Measurements from ENCODE around the gene COX8C. TPM values are rescaled to one million over a fixed set of nuclear protein-coding genes. Genes with fewer than 3 reads are reported as not detected.
A peak's percentile ranks its signal among the peaks of the same experiment; 100 is the strongest.

Gene COX8C
- total RNA-seq, 1 donor from 2014 or later: not detected

DNA sequence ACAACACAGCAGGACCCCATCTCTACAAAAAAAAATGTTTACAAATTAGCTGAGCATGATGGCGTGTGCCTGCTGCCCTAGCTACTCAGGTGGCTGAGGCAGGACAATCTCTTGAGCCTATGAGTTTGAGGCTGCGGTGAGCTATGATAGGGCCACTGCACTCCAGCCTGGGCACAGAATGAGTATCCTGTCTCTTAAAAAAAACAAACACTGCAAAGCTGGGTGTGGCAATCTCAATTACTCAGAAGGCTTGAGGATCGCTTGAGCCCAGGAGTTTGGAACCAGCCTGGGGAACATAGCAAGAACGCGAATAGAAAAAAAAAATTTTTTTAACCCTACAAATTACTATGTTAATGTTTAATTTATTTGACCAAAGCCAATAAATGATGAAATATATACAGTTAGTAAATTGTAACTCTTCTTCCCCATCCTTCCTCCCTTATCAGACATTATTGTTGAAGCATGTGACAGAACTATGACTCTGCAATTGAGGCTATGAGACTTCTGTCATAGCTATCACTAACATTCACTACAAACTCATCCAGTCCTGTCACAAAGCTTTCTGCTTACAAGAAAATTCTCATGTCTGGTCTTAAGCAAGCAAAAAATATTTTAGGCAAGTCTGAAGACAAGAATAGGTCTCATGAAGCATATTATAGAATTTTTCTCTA, 23.9 kb upstream of the COX8C start:
- TF ChIP-seq, protein P1, sequence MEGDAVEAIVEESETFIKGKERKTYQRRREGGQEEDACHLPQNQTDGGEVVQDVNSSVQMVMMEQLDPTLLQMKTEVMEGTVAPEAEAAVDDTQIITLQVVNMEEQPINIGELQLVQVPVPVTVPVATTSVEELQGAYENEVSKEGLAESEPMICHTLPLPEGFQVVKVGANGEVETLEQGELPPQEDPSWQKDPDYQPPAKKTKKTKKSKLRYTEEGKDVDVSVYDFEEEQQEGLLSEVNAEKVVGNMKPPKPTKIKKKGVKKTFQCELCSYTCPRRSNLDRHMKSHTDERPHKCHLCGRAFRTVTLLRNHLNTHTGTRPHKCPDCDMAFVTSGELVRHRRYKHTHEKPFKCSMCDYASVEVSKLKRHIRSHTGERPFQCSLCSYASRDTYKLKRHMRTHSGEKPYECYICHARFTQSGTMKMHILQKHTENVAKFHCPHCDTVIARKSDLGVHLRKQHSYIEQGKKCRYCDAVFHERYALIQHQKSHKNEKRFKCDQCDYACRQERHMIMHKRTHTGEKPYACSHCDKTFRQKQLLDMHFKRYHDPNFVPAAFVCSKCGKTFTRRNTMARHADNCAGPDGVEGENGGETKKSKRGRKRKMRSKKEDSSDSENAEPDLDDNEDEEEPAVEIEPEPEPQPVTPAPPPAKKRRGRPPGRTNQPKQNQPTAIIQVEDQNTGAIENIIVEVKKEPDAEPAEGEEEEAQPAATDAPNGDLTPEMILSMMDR (IDR thresholded peaks at IDR 0.05; ENCODE audit: unreplicated experiment): no peak
- peaks cover 7% of the 10 kb centered on the region for H3K36me3 Mint-ChIP-seq (ENCODE audit: insufficient read depth)

DNA sequence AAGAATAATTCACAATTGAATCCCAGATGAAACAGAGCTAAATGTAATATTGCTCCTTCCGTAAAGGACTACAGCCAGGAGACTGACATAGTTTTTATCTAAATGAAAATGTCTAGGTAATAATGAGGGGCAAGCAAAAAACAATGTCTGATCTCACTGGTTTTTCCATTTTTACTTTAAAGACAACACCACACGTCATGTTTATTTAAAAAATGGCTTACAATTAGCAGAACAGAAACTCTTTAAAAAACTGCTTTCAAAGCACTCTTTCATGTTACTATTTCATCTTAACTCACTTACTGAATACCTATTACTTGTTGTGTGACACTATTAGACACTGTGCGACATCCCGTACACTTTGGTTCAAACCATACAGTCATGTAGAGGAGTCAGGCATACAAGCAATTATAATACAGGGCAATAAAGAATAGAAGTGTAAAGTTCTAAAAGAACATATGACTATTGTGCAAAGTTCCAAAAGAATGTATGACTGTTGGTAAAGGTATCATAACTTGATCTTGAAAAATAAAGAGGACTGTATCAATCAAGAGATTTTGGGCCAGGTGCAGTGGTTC, 23.3 kb upstream of the COX8C start:
- Mint-ChIP-seq H3K36me3 (ENCODE audit: insufficient read depth) (peaks cover 7% of the 10 kb centered on the region), H3K4me1 (ENCODE audit: low read depth) (peaks cover 9% of the 10 kb centered on the region), H3K27me3 (no peaks in the 10 kb centered on the region), H3K4me3 (ENCODE audit: low read depth) (no peak overlapping the region), H3K9me3 (ENCODE audit: low read depth) (no peaks in the 10 kb centered on the region), H3K27ac (no peak overlapping the region)
- DNase-seq (ENCODE audit: low spot score, unreplicated experiment): no peak
- TF ChIP-seq, protein P1 (IDR thresholded peaks at IDR 0.05; ENCODE audit: unreplicated experiment): no peak

More for the DNA sequence above, 23.9 kb upstream of the COX8C start:
- H3K4me3 Mint-ChIP-seq (ENCODE audit: low read depth): no peak overlapping the region
- H3K4me1 Mint-ChIP-seq (ENCODE audit: low read depth): peaks cover 9% of the 10 kb centered on the region
- H3K9me3 Mint-ChIP-seq (ENCODE audit: low read depth): no peaks in the 10 kb centered on the region
- H3K27ac Mint-ChIP-seq: no peak overlapping the region
- H3K27me3 Mint-ChIP-seq: no peaks in the 10 kb centered on the region
- DNase-seq (ENCODE audit: low spot score, unreplicated experiment): no peak

DNA sequence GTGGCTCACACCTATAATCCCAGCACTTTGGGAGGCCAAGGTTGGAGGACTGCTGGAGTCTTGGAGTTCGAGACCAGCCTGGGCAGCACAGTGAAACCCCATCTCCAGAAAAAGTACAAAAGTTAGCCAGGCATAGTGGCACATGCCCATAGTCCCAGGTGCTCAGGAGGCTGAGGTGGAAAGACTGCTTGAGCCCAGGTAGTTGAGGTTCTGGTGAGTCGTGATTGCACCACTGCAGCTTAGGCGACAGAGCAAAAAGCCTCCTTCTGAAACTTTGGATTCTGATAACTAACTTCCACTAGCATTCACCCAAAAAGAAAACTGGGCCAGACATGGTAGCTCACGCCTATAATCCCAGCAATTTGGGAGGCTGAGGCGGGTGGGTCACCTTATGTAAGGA, 20.8 kb upstream of the COX8C start:
- DNase-seq (ENCODE audit: low spot score, unreplicated experiment): no peak
- TF ChIP-seq, protein P1 (IDR thresholded peaks at IDR 0.05; ENCODE audit: unreplicated experiment): no peak
- H3K4me1 Mint-ChIP-seq (ENCODE audit: low read depth): peaks cover 18% of the 10 kb centered on the region

DNA sequence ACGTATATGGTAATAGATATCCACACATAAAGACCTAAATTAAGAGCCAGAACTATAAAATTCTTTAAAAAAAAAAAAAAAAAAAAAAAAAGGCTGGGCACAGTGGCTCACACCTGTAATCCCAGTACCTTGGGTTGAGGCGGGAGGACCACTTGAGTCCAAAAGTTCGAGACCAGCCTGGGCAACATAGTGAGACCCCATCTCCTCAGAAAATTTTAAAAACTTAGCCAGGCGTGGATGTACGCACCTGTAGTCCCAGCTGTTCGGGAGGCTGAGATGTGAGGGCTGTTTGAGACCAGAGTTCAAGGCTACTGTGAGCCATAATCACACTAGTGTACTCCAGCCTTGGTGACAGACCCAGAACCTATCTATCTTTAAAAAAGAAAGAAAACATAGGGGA, 18.4 kb upstream of the COX8C start:
- H3K9me3 Mint-ChIP-seq (ENCODE audit: low read depth): no peaks in the 10 kb centered on the region
- H3K36me3 Mint-ChIP-seq (ENCODE audit: insufficient read depth): peaks cover 4% of the 10 kb centered on the region
- no peaks in the 10 kb centered on the region for H3K27me3 Mint-ChIP-seq
- TF ChIP-seq, protein P1 (IDR thresholded peaks at IDR 0.05; ENCODE audit: unreplicated experiment): no peak
- DNase-seq (ENCODE audit: low spot score, unreplicated experiment): no peak
- H3K4me3 Mint-ChIP-seq (ENCODE audit: low read depth): no peak overlapping the region
- no peak overlapping the region for H3K27ac Mint-ChIP-seq
- peaks cover 27% of the 10 kb centered on the region for H3K4me1 Mint-ChIP-seq (ENCODE audit: low read depth)

More for the DNA sequence above, 20.8 kb upstream of the COX8C start:
- Mint-ChIP-seq H3K27me3 (no peaks in the 10 kb centered on the region), H3K27ac (no peak overlapping the region), H3K9me3 (ENCODE audit: low read depth) (no peaks in the 10 kb centered on the region), H3K36me3 (ENCODE audit: insufficient read depth) (peaks cover 7% of the 10 kb centered on the region), H3K4me3 (ENCODE audit: low read depth) (no peak overlapping the region)

DNA sequence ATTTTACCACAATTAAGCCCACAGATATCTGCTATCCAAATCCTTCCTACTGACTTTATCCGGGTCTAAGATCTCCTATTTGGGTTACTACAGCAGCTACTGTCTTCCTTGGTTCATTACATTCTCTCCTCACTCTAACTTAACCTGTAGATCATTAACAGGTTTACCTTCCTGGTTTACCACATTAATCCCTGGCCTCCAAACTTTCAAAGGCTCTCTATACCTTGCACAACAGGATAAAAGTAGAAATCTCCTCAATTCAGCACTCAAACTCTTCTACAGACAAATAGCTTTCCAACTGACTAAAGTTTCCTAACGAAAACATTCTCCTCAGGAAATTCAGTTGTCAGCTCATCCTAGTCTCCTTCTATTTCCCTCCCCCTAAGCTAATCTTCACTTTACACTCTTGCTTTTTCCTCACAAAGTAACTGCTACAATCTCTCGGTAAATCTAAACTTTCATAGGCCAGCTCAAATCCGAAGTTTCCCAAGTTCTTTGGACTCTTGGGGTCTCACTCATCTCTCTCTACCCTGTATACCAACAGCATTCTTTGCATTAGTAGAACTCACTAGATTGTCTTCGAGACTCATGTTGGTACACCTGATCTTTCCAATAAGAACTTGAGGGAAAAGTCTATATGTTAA, 16.9 kb upstream of the COX8C start:
- H3K27me3 Mint-ChIP-seq: no peaks in the 10 kb centered on the region
- peak overlapping the region; percentile 19 for H3K4me3 Mint-ChIP-seq (ENCODE audit: low read depth)
- peak overlapping the region; percentile 15 for H3K27ac Mint-ChIP-seq
- H3K4me1 Mint-ChIP-seq (ENCODE audit: low read depth): peaks cover 35% of the 10 kb centered on the region
- no peak for DNase-seq (ENCODE audit: low spot score, unreplicated experiment)
- no peaks in the 10 kb centered on the region for H3K9me3 Mint-ChIP-seq (ENCODE audit: low read depth)
- TF ChIP-seq, protein P1 (IDR thresholded peaks at IDR 0.05; ENCODE audit: unreplicated experiment): no peak
- no peaks in the 10 kb centered on the region for H3K36me3 Mint-ChIP-seq (ENCODE audit: insufficient read depth)

All from progenitor cell of endocrine pancreas (in vitro differentiated cells).